Mammary epithelial cell (primary cell): ENCODE measurements around the gene BAAT.

Experiments
- EZH2 ChIP-seq: IDR thresholded peaks from 2 replicates; pipeline ENCODE4 v1.6.1; 2012; ENCODE audit warnings: low read length, inconsistent platforms, borderline replicate concordance
- TF ChIP-seq, protein P1 (sequence below), 2 donors: IDR thresholded peaks in 1 of 2; conservative IDR thresholded peaks in 1 of 2; 2 replicates each; pipeline ENCODE4 v1.5.1; 2011 to 2012; ENCODE audit warnings: inconsistent platforms in 2 of 2, low read length in 2 of 2, mild to moderate bottlenecking in 2 of 2, control low read depth in 1 of 2, low read depth in 1 of 2; ENCODE audit not compliant: insufficient read depth in 1 of 2; ENCODE audit errors: extremely low read depth in 1 of 2

DNA sequence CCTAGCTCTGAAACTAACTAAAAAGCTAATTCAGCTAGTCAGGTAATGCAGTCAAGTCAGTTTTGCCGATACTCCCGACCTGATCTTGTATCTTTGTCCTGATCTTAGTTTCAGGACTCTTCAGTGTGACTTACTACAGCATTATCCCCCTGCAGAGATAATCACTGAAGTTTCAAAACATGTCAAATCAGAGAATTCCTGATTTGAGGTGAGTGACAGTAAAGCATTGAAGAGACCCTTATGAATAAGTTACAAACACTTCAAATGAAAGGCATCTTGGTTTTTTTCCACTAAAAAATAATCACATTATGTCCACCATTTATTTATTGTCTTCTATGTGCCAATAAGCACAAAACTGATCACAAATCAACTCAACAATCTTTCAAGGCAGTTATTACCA is 47.6 kb downstream of the BAAT start:
- TF ChIP-seq, protein P1, sequence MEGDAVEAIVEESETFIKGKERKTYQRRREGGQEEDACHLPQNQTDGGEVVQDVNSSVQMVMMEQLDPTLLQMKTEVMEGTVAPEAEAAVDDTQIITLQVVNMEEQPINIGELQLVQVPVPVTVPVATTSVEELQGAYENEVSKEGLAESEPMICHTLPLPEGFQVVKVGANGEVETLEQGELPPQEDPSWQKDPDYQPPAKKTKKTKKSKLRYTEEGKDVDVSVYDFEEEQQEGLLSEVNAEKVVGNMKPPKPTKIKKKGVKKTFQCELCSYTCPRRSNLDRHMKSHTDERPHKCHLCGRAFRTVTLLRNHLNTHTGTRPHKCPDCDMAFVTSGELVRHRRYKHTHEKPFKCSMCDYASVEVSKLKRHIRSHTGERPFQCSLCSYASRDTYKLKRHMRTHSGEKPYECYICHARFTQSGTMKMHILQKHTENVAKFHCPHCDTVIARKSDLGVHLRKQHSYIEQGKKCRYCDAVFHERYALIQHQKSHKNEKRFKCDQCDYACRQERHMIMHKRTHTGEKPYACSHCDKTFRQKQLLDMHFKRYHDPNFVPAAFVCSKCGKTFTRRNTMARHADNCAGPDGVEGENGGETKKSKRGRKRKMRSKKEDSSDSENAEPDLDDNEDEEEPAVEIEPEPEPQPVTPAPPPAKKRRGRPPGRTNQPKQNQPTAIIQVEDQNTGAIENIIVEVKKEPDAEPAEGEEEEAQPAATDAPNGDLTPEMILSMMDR (conservative IDR thresholded peaks at IDR 0.05 in 1 of 2, IDR thresholded peaks at IDR 0.05 in 1 of 2; ENCODE audit: extremely low read depth in 1 of 2, insufficient read depth in 1 of 2, low read depth in 1 of 2, low read length in 2 of 2) = no peak
- no peak for TF ChIP-seq EZH2
